ENCODE results near the gene DCTN4.

The DCTN4 gene

DNA sequence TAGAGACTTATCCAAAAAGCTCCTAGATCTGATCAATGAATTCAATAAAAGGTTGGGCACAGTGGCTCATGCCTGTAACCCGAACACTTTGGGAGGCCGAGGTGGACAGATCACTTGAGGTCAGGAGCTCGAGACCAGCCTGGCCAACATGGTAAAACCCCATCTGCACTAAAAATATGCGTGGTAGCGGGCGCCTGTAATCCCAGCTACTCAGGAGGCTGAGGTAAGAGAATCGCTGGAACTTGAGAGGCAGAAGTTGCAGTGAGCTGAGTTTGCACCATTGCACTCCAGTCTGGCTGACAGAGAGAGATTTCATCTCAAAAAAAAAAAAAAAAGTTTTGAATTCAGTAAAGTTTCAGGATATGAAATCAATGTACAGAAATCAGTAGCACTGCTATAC, 20.0 kb downstream of the DCTN4 start:
- DNase-seq (ENCODE audit: low spot score) = no peak

GRCh38 chr5:150734579-150735384, 24.0 kb downstream of the DCTN4 start:
- DNase-seq (ENCODE audit: low spot score) = peak; percentile 47

DNA sequence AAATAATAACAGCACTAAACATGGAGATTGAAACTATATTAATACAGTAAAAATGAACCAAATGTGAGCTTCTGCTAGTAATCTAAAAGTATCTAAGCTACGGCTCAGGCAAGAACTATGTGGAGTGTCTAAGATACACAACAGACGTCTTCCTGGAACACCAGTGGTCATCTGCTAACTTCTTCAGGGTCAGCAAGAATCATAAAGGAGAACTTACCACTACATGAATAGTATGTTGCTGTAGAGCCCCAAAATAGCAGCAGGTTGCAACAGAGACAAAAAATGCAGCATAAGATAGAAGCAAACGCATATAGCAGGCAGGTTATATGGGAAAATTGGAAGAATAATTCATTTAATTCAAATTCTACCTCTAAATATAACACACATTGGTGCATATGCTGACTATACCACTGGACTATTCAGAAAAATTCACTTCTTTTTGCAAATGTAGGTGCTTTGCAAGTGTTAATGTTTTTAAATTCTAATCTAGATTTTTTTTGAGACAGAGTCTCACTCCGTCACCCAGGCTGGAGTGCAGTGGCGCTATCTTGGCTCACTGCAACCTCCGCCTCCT, 27.1 kb downstream of the DCTN4 start:
- DNase-seq (ENCODE audit: low spot score) = no peak

DNA sequence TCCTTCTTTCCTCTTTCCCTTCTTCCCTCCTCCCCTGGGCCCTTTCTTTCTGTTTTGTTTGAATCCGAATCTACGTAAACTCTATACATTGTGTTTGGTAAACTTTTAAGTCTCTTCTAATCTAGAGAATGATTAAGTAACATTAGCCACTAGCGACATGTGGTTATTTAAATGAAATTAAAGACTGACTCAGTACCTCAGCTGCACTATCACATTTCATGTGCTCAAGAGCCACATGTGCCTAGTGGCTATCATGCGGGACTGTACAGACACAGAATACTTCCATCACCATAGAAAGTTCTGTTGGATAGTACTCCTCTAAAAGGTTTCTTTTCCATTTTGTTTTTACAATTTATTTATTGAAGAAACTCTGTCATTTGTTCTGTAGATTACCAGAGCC, 29.0 kb downstream of the DCTN4 start:
- DNase-seq (ENCODE audit: low spot score) = no peak

DNA sequence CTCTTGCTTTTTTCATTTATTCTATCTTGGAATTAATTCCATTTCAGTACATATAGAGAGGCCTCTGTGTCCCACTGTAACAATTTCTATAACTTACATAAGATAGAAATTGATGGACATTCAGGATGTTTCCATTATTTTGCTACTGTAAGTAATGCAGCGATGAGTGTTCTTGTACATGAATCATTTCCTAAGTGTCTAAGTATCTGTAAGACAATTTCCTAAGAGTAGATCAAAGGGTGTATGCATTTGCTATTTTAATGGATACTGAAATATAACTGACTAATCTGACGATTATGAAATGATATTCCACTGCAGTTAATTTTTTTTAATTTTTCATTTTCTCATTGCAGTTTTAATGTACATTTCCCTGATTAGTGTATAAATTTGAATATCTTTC, 35.0 kb downstream of the DCTN4 start:
- no peak for DNase-seq (ENCODE audit: low spot score)

DNA sequence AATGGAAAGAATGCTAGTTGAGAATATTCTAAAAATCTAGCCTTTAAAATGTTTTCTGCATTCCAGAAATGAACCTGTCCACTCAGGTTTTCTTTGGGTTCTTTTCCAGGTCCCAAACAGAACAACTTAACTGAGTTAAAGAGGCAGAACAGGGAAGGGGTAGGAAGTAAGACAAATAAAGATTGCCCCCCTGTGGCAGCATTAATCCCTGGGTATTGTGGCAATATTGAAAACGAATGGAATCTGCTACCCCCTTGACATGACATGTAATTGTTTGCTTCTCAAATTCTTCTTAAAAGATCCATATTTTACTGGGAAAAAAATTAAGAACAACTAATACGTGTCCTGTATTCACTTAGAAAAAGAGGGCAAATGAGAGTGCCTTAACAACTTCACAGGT, 48.7 kb downstream of the DCTN4 start:
- no peak for DNase-seq (ENCODE audit: low spot score)

- DNase-seq (ENCODE audit: low spot score) = no peak
Measured at GRCh38 chr5:150706776-150707390, 51.9 kb downstream of the DCTN4 start.

DNA sequence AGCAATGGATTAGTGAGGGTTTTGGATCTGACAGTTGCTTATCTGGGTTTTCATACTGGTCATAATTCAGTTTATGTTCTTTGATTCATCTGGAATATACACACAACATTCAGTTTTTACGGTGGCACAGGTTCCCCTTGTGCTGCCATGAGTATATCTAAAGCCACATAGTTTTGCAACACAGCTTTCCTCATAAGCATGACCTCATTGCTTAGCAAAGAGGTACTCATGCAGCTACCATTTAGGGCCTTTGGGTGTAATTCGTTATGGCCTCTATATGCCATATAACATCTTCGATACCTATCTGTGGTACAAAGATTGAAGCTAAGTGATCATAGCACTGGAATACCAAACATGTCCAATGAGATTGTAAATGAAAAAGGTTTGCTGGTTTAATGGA, 55.1 kb downstream of the DCTN4 start:
- DNase-seq (ENCODE audit: low spot score) = no peak

- peak; percentile 90 for DNase-seq (ENCODE audit: low spot score)
Measured at GRCh38 chr5:150700594-150701377, 58.0 kb downstream of the DCTN4 start, which contains the start of gene RBM22. Gene RBM22 (minus strand): TSS chr5:150701062. CDS start chr5:150700985, 77 bp downstream.

GRCh38 chr5:150700246-150700593, 58.6 kb downstream of the DCTN4 start:
- DNase-seq (ENCODE audit: low spot score) = no peak

DNA sequence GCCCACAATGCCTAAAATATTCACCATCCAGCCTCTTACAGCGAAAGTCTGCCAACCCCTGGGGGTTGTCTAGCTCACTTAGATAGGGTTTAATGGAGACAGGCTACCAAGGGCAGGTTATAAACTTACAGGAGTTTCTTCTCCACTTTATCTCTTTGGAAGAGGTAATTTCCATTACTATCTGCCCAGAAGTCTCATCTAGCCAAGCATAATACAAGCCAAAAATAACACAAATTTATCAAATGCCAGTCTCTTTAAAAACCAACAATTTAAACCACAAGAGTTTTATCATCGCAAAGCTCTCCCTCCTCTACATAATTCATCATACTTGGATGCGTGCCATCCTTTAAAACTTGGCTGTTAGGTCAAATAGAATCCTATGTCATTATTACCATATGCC, 64.2 kb downstream of the DCTN4 start:
- no peak for DNase-seq (ENCODE audit: low spot score)

DNA sequence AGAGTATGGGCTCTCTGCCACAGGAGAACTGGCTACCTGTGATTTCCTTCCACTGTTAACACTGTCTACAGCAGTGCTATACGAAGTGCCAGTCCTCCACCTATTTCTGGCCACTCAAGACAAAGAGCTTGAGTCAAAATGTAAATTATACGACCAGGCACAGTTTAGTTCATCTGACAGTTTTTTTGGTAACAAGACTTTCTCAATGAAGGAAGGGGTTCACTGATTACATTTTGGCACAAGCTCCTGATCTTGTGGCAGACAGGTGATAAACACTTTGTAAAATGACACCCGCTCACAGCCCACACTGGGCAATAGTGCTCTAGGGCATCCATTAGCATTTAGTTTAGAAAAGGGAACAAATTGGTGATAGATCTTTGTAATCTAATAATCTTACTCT, 66.5 kb downstream of the DCTN4 start:
- no peak for DNase-seq (ENCODE audit: low spot score)

GRCh38 chr5:150690760-150691159, 68.1 kb downstream of the DCTN4 start:
- no peak for DNase-seq (ENCODE audit: low spot score)

DNA sequence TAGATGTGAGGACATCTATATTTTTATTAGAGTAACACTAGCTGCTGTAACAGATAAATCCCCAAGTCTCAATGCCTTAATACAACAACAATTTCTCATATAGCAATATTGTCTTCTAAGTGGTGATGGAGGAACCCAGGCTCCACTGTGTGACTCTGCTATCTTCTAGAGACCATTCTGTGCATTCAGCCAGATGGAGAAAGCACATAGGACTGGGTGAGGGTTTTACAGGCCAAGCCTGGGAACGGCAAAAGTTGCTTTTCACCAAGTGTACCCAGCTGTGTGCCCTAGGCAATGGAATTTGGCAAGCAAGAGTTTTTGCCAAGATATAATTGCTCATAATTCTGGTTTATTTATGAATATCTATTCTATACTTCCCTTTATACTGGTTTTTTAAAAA, 69.7 kb downstream of the DCTN4 start:
- no peak for DNase-seq (ENCODE audit: low spot score)

GRCh38 chr5:150676578-150676977, 82.2 kb downstream of the DCTN4 start:
- no peak for DNase-seq (ENCODE audit: low spot score)

DNA sequence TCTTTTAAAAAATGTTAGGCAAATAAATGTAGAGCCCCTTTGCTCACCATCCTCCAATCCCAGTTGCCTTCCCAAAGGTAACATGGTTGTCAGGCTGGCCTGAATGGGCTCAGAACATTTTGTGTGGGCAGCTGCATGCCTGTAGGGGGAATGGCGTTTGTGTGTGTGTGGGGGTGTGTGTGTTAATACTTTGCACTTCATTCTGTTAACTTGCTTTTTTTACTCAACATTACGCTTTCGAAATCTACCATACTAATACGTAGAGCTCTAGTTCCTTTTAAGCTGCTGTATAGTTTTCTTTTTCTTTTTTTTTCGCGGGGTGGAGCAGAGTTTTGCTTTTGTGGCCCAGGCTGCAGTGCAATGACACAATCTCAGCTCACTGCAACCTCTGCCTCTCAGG, 83.7 kb downstream of the DCTN4 start:
- no peak for DNase-seq (ENCODE audit: low spot score)

DNA sequence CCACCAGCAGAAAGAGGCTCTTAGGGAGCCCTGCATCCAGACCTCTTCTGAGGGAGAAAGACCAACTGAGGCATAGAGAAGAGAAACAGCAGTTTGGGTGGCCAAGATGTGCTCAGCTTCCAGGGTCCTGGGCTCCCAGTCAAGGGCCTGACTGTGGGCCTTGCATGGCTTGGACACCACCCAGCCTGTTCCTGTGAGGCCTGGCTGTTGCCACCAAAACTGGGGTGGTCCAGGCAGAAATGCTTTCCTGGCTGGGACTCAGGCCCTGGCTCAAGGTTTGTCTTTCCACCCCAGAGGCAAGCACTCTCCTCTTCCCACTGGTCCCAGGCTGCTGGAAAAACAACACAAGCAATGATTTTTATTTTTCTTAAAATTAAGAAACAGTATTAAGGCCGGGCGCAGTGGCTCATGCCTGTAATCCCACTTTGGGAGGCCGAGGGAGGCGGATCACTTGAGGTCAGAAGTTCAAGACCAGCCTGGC, 84.4 kb downstream of the DCTN4 start:
- DNase-seq (ENCODE audit: low spot score) = no peak

GRCh38 chr5:150672884-150673275, 85.9 kb downstream of the DCTN4 start:
- no peak for DNase-seq (ENCODE audit: low spot score)

DNA sequence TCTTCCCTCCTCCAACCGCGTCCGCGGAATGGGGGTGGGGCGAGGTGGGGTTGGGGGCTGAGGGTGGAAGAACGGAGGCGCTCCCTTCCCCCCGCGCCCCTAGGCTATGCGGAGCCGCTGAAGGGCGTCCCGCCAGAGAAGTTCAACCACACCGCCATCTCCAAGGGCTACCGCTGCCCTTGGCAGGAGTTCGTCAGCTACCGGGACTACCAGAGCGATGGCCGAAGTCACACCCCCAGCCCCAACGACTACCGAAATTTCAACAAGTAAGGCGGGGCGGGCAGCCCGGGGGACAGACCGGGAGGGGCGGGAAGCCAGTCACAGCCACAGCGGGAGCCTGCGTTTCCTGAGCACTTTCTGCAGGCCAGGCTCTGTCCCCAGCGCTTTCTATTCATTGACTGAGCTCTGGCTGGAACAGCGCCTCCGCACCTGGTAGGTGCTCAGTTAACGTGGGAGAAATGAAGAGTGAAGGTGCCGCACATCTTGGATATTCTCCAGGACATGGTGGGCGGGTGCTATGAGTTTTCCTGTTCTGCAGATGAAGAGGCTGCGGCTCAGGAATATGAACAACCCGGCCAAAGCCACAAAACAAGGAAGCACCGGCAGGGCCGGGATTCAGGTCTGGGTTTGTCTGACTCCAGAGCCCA, 86.5 kb downstream of the DCTN4 start:
- DNase-seq (ENCODE audit: low spot score) = peak; percentile 3

DNA sequence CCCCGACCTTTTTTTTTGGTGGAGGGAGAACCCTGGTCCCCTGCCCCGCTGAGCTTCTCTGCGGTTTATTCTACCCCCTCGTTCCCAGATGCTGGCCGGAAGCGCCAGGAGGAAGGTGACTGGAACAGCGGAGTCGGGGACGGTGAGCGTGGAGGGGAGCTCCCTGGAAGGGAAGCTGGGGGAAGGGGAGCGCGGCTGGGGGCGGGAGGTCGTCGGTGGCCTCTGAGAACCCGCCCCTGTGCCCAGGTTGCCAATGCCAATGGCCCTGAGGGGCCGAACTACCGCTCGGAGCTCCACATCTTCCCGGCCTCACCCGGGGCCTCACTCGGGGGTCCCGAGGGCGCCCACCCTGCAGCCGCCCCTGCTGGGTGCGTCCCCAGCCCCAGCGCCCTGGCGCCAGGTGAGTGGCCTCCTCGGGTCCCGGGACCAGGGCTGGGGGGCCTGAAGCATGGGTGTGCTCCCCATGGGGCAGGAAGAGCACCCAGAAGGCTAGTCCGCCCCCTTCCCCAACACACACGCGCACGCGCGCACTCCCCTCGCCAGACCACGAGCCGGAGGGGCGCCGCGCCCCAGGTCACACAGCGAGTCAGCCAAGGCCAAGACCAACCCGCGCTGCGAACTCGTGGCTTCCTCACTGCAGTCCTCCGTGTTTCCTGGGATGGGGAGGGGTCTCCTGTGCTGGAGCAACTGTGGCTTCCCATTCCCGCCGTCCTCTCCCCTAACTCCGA, 87.1 kb downstream of the DCTN4 start:
- no peak for DNase-seq (ENCODE audit: low spot score)

DNA sequence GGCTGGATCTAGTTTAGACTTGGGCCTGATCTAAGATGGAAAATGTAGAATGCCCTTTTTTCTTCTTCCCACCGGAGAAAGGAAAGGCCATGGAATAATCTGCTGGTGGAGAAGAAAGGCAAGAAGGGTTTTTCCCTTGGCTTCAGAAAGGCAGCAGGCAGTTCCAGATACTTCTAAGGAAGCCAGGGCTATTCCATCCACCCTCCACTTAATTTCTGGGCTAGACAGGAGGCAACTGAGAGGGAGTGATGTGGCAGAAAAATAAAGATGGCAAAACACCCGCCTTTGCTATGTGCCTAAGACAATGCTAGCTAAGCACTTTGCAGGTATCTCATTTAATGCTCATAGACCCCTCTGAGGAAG, 87.9 kb downstream of the DCTN4 start:
- no peak for DNase-seq (ENCODE audit: low spot score)

Measured in activated CD4-positive, alpha-beta T cell treated with anti-CD3 and anti-CD28 coated beads, Interleukin-2, Interleukin-4, amounts not matched to agents 100 ng/mL and 50 ng/mL, durations not matched to agents 16 hours and 8 hours (primary cell).